Muscle layer of colon (tissue), 2 donors: ENCODE measurements around the gene TBCK.

Experiments
- H3K27ac ChIP-seq: one replicate; pipeline ENCODE4 v1.7.0; 2013; ENCODE audit warnings: low read depth, mild to moderate bottlenecking, low read length, moderate library complexity
- H3K27me3 ChIP-seq, 2 donors: one replicate each; pipeline ENCODE4 v1.7.0; 2013; ENCODE audit warnings: low read length in 2 of 2, mild to moderate bottlenecking in 2 of 2; ENCODE audit not compliant: insufficient read depth in 2 of 2, control insufficient read depth in 1 of 2
- H3K36me3 ChIP-seq: one replicate; pipeline ENCODE4 v1.7.0; 2013; ENCODE audit warnings: mild to moderate bottlenecking, low read length; ENCODE audit not compliant: insufficient read depth
- H3K4me1 ChIP-seq: one replicate; pipeline ENCODE4 v1.7.0; 2013; ENCODE audit warnings: mild to moderate bottlenecking, low read length; ENCODE audit not compliant: insufficient read depth
- H3K4me3 ChIP-seq, 2 donors: one replicate each; pipeline ENCODE4 v1.7.0; 2013; ENCODE audit warnings: low read length in 2 of 2, low read depth in 1 of 2, mild to moderate bottlenecking in 1 of 2, moderate library complexity in 1 of 2
- H3K9ac ChIP-seq: one replicate; pipeline ENCODE4 v1.7.0; 2013; ENCODE audit warnings: low read length
- H3K9me3 ChIP-seq: one replicate; pipeline ENCODE4 v1.7.0; 2013; ENCODE audit warnings: mild to moderate bottlenecking, low read length
- donor health status: abdominal sarcoma.
- donor health status: Adenocarcinoma of cecum.

The TBCK gene

GRCh38 chr4:105998171-105999063 is 317.6 kb downstream of the TBCK start:
- Histone ChIP-seq H3K4me1 (peaks cover 18% of the 10 kb centered on the region), H3K4me3 (no peak overlapping the region), H3K36me3 (no peaks in the 10 kb centered on the region), H3K27ac (no peak overlapping the region), H3K9ac (no peak overlapping the region), H3K27me3 (no peaks in the 10 kb centered on the region), H3K9me3 (no peaks in the 10 kb centered on the region)

GRCh38 chr4:105996845-105997244 is 319.2 kb downstream of the TBCK start:
- no peaks in the 10 kb centered on the region for H3K9me3 ChIP-seq
- H3K27ac ChIP-seq = no peak overlapping the region
- peaks cover 18% of the 10 kb centered on the region for H3K4me1 ChIP-seq
- H3K4me3 ChIP-seq = no peak overlapping the region
- H3K9ac ChIP-seq = no peak overlapping the region
- no peaks in the 10 kb centered on the region for H3K27me3 ChIP-seq
- no peaks in the 10 kb centered on the region for H3K36me3 ChIP-seq

- Histone ChIP-seq H3K9me3 (no peaks in the 10 kb centered on the region), H3K4me3 (no peak overlapping the region), H3K9ac (no peak overlapping the region), H3K27me3 (no peaks in the 10 kb centered on the region), H3K36me3 (no peaks in the 10 kb centered on the region), H3K27ac (no peak overlapping the region), H3K4me1 (peaks cover 21% of the 10 kb centered on the region)
Measured at GRCh38 chr4:105994841-105995501, 321.0 kb downstream of the TBCK start.

GRCh38 chr4:105994061-105994460 is 321.9 kb downstream of the TBCK start:
- Histone ChIP-seq H3K9me3 (no peaks in the 10 kb centered on the region), H3K27me3 (no peaks in the 10 kb centered on the region), H3K27ac (no peak overlapping the region), H3K4me1 (peaks cover 21% of the 10 kb centered on the region), H3K4me3 (no peak overlapping the region), H3K36me3 (no peaks in the 10 kb centered on the region), H3K9ac (no peak overlapping the region)

- no peaks in the 10 kb centered on the region for H3K27me3 ChIP-seq
- peaks cover 21% of the 10 kb centered on the region for H3K4me1 ChIP-seq
- H3K9me3 ChIP-seq = no peaks in the 10 kb centered on the region
- no peak overlapping the region for H3K9ac ChIP-seq
- H3K36me3 ChIP-seq = no peaks in the 10 kb centered on the region
- no peak overlapping the region for H3K4me3 ChIP-seq
- H3K27ac ChIP-seq = no peak overlapping the region
Measured at GRCh38 chr4:105992641-105993305, 323.2 kb downstream of the TBCK start.

- Histone ChIP-seq H3K36me3 (no peaks in the 10 kb centered on the region), H3K4me3 (no peak overlapping the region), H3K27ac (no peak overlapping the region), H3K9me3 (no peaks in the 10 kb centered on the region), H3K27me3 (no peaks in the 10 kb centered on the region), H3K4me1 (peaks cover 21% of the 10 kb centered on the region), H3K9ac (no peak overlapping the region)
Measured at GRCh38 chr4:105991726-105992125, 324.3 kb downstream of the TBCK start.
